ENCODE measurements around the gene DAP.

Gene DAP

GRCh38 chr5:10778179-10778910, 17.3 kb upstream of the DAP start:
- TF ChIP-seq CTCF (IDR thresholded peaks at IDR 0.05; ENCODE audit: control insufficient read depth, insufficient read depth, low read depth, low read length, missing control alignments): no peak
- no peak for DNase-seq (ENCODE audit: low read depth)
- no peak overlapping the region for H3K4me3 ChIP-seq (ENCODE audit: control insufficient read depth, low read depth, low read length)

GRCh38 chr5:10775646-10776045, 14.6 kb upstream of the DAP start:
- DNase-seq (ENCODE audit: low read depth): no peak
- no peak overlapping the region for H3K4me3 ChIP-seq (ENCODE audit: control insufficient read depth, low read depth, low read length)
- TF ChIP-seq CTCF (IDR thresholded peaks at IDR 0.05; ENCODE audit: control insufficient read depth, insufficient read depth, low read depth, low read length, missing control alignments): no peak

- no peak for TF ChIP-seq CTCF (IDR thresholded peaks at IDR 0.05; ENCODE audit: control insufficient read depth, insufficient read depth, low read depth, low read length, missing control alignments)
- H3K4me3 ChIP-seq (ENCODE audit: control insufficient read depth, low read depth, low read length): no peak overlapping the region
- DNase-seq (ENCODE audit: low read depth): no peak
These were observed 12.0 kb upstream of the DAP start for GRCh38 chr5:10772901-10773585.

- H3K4me3 ChIP-seq (ENCODE audit: control insufficient read depth, low read depth, low read length): no peak overlapping the region
- DNase-seq (ENCODE audit: low read depth): no peak
- TF ChIP-seq CTCF (IDR thresholded peaks at IDR 0.05; ENCODE audit: control insufficient read depth, insufficient read depth, low read depth, low read length, missing control alignments): no peak
These were observed 7.4 kb upstream of the DAP start for GRCh38 chr5:10768328-10768899.

GRCh38 chr5:10762776-10763500, 1.9 kb upstream of the DAP start:
- no peak for TF ChIP-seq CTCF (IDR thresholded peaks at IDR 0.05; ENCODE audit: control insufficient read depth, insufficient read depth, low read depth, low read length, missing control alignments)
- H3K4me3 ChIP-seq (ENCODE audit: control insufficient read depth, low read depth, low read length): no peak overlapping the region
- no peak for DNase-seq (ENCODE audit: low read depth)

GRCh38 chr5:10761933-10762775, 1.1 kb upstream of the DAP start:
- no peak for TF ChIP-seq CTCF (IDR thresholded peaks at IDR 0.05; ENCODE audit: control insufficient read depth, insufficient read depth, low read depth, low read length, missing control alignments)
- no peak for DNase-seq (ENCODE audit: low read depth)
- no peak overlapping the region; the same call in 1 of the 2 replicates for H3K4me3 ChIP-seq (ENCODE audit: control insufficient read depth, low read depth, low read length)

Data from AG09309 (cell line).